ENCODE results near the gene ATP13A4. TPM values are rescaled to one million over a fixed set of nuclear protein-coding genes. Genes with fewer than 3 reads are reported as not detected.
A peak's percentile ranks its signal among the peaks of the same experiment; 100 is the strongest.

ATP13A4 gene
- polyA plus RNA-seq, 1 donor (not counting 4 experiments of a cell fraction or from before 2014, with no cell fraction given), result 0.16 TPM

DNA sequence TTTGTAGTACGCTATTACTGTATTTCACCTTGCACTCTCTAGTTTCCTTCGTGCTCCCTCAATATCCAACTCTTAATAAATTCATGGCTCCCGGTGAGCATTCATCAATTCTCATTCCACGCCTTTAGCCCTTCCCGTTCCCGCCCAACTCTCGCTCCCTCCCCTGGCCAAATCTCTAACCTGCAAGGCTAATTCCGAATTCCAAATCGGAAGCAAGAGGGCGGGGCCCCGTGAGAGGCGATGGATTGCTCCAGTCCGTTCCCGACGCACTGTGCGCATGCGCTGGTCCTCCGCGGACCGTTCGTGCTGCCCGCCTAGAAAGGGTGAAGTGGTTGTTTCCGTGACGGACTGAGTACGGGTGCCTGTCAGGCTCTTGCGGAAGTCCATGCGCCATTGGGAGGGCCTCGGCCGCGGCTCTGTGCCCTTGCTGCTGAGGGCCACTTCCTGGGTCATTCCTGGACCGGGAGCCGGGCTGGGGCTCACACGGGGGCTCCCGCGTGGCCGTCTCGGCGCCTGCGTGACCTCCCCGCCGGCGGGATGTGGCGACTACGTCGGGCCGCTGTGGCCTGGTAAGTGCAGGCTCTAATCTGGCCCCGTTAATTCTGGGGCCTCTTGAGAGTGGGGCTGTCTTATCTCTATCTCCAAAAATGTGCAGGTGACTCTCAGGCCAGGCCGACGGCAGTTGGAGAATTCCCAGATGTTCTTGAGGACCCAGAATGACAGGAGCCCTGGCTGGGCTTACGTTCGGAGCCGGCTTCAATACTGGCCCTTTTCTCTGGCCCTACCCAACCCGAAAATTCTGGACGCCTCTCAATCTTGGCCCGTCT, 38.4 kb upstream of the ATP13A4 start, which contains the start of gene OPA1:
Gene OPA1 (plus strand): TSS at position 368 of the 827 bp plus-strand sequence. CDS start 170 bp downstream, at position 538.
- H3K9me3 ChIP-seq (ENCODE audit: control insufficient read depth, low read depth, low read length), result no peaks in the 10 kb centered on the region
- peaks cover 0 to 4% of the 10 kb centered on the region in 2 experiments for H3K36me3 ChIP-seq (ENCODE audit: control insufficient read depth in 2 of 2, extremely low read depth in 1 of 2, insufficient read depth in 2 of 2, low read length in 2 of 2)
- peak within 1 kb of the TSS; percentile 79 to 94 (median 91) for H3K4me3 ChIP-seq (ENCODE audit: control insufficient read depth in 2 of 3, extremely low read depth in 1 of 3, insufficient read depth in 2 of 3, low read depth in 1 of 3, low read length in 3 of 3)
- FAIRE-seq (peak; percentile 44), DNase-seq (ENCODE audit: low read depth, low spot score) (peak; percentile 91)
- H3K9me1 ChIP-seq (ENCODE audit: control insufficient read depth, extremely low read depth, insufficient read depth, low read length), result no peaks in the 10 kb centered on the region
- peaks cover 49% of the 10 kb centered on the region for H3K79me2 ChIP-seq (ENCODE audit: control insufficient read depth, insufficient read depth, low read length)
- H3K4me2 ChIP-seq (ENCODE audit: control insufficient read depth, extremely low read depth, insufficient read depth, low read depth, low read length), result peak within 1 kb of the TSS; percentile 86
- peak within 1 kb of the TSS; percentile 88 for H2AFZ ChIP-seq (ENCODE audit: control insufficient read depth, low read length)
- TF ChIP-seq CTCF (optimal IDR thresholded peaks at IDR 0.05 in 1 of 3, IDR thresholded peaks at IDR 0.05 in 1 of 3, conservative IDR thresholded peaks at IDR 0.05 in 1 of 3; ENCODE audit: extremely low read depth in 1 of 3, insufficient read depth in 2 of 3, low read length in 3 of 3) (peak; percentile 12 to 41 (median 24)), EZH2 (IDR thresholded peaks at IDR 0.05; ENCODE audit: low read length) (no peak)
- H3K4me1 ChIP-seq (ENCODE audit: control insufficient read depth, extremely low read depth, insufficient read depth, low read length), result peaks cover 29% of the 10 kb centered on the region
- dilution Hi-C loops (cut with MboI; ENCODE audit: extremely low pct_ligation_motif_present, low sequenced_read_pairs), result no loop called here
- peak within 1 kb of the TSS; percentile 95 for H3K9ac ChIP-seq (ENCODE audit: control insufficient read depth, extremely low read depth, insufficient read depth, low read length)
- H3K27ac ChIP-seq (ENCODE audit: control insufficient read depth, insufficient read depth, low read length), result peak within 1 kb of the TSS; percentile 82
- H4K20me1 ChIP-seq (ENCODE audit: control insufficient read depth, extremely low read depth, insufficient read depth, low read length), result peaks cover 2% of the 10 kb centered on the region
- H3K27me3 ChIP-seq (ENCODE audit: control insufficient read depth, extremely low read depth, insufficient read depth, low read length), result no peaks in the 10 kb centered on the region

DNA sequence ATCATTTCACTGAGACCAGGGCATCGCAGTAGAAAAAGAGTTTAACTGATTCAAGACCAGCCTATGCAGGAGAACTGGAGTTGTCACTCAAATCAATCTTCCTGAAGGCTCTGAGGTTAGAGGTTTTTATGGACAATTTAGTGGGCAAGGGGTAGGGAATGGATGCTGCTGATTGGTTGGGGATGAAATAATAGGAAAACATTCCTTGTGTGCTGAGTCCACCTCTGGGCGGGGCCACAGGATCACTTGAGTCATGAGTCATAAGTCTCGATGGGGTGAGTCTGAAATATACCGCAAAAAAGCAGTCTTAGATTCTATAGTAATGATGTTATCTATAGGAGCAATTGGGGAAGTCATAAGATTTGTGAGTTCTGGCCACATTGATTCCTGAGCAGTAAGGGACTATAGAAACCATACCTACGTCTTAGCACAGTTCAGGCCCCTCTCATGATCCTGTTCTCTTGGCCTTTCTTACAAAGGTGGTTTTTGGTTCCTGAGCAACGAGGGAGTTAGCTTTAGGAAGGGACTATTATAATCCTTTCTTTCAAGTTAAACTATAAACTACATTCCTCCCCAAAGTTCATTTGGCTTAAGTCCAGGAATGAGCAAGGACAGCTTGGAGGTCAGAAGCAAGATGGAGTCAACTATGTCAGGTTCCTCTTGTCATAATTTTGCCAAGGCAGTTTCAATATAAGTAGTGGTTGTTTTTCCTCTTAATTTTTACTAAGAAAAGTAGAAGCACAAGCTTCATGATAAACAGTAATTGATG, 35.6 kb upstream of the ATP13A4 start:
- DNase-seq (ENCODE audit: low read depth, low spot score), result peak; percentile 86
- H3K4me3 ChIP-seq (ENCODE audit: control insufficient read depth in 2 of 3, extremely low read depth in 1 of 3, insufficient read depth in 2 of 3, low read depth in 1 of 3, low read length in 3 of 3), result no peak overlapping the region
- H3K27me3 ChIP-seq (ENCODE audit: control insufficient read depth, extremely low read depth, insufficient read depth, low read length), result no peaks in the 10 kb centered on the region
- no peaks in the 10 kb centered on the region for H4K20me1 ChIP-seq (ENCODE audit: control insufficient read depth, extremely low read depth, insufficient read depth, low read length)
- peak; percentile 60 for FAIRE-seq
- TF ChIP-seq EZH2 (IDR thresholded peaks at IDR 0.05; ENCODE audit: low read length) (no peak), CTCF (optimal IDR thresholded peaks at IDR 0.05 in 1 of 3, IDR thresholded peaks at IDR 0.05 in 1 of 3, conservative IDR thresholded peaks at IDR 0.05 in 1 of 3; ENCODE audit: extremely low read depth in 1 of 3, insufficient read depth in 2 of 3, low read length in 3 of 3) (no peak)
- no peak overlapping the region for H3K9ac ChIP-seq (ENCODE audit: control insufficient read depth, extremely low read depth, insufficient read depth, low read length)
- no peaks in the 10 kb centered on the region for H3K36me3 ChIP-seq (ENCODE audit: control insufficient read depth in 2 of 2, extremely low read depth in 1 of 2, insufficient read depth in 2 of 2, low read length in 2 of 2)
- peak overlapping the region; percentile 49 for H3K4me2 ChIP-seq (ENCODE audit: control insufficient read depth, extremely low read depth, insufficient read depth, low read depth, low read length)
- H3K27ac ChIP-seq (ENCODE audit: control insufficient read depth, insufficient read depth, low read length), result peak overlapping the region; percentile 74
- dilution Hi-C loops (cut with MboI; ENCODE audit: extremely low pct_ligation_motif_present, low sequenced_read_pairs), result no loop called here
- peaks cover 37% of the 10 kb centered on the region for H3K4me1 ChIP-seq (ENCODE audit: control insufficient read depth, extremely low read depth, insufficient read depth, low read length)
- H3K9me1 ChIP-seq (ENCODE audit: control insufficient read depth, extremely low read depth, insufficient read depth, low read length), result no peaks in the 10 kb centered on the region
- no peaks in the 10 kb centered on the region for H3K9me3 ChIP-seq (ENCODE audit: control insufficient read depth, low read depth, low read length)
- peaks cover 23% of the 10 kb centered on the region for H3K79me2 ChIP-seq (ENCODE audit: control insufficient read depth, insufficient read depth, low read length)
- peak overlapping the region; percentile 51 for H2AFZ ChIP-seq (ENCODE audit: control insufficient read depth, low read length)

All from keratinocyte (primary cell).